Memory B cell (primary cell): Measurements from ENCODE around the gene CLTRN.
"Not testable (repeated sequence)": the region's sequence is repeated elsewhere in the genome, so short reads cannot be mapped to it uniquely, and the experiment has no call there.

ENCODE experiments used
- ATAC-seq: fragments of 150-1000 bp; cut with Tn5 transposase; 2 replicates; pipeline ENCODE4 v1.10.0; 2021; ENCODE audit warnings: low read depth, mild to moderate bottlenecking, moderate library complexity
- DNase-seq, 2 donors: peaks; one replicate each; pipeline ENCODE4 v3.0.0; 2022; ENCODE audit warnings: low spot score in 2 of 2
- H3K27ac Mint-ChIP-seq: one replicate; pipeline ENCODE4 v1.8.0; 2022; ENCODE audit warnings: mild to moderate bottlenecking, moderate library complexity, mixed read lengths
- H3K27me3 Mint-ChIP-seq: one replicate; pipeline ENCODE4 v1.8.0; 2022; ENCODE audit warnings: mixed read lengths
- H3K36me3 Mint-ChIP-seq: one replicate; pipeline ENCODE4 v1.8.0; 2022; ENCODE audit warnings: mild to moderate bottlenecking, mixed read lengths
- H3K4me1 Mint-ChIP-seq: one replicate; pipeline ENCODE4 v1.8.0; 2022; ENCODE audit warnings: mixed read lengths
- H3K4me3 Mint-ChIP-seq: one replicate; pipeline ENCODE4 v1.8.0; 2022; ENCODE audit warnings: mild to moderate bottlenecking, moderate library complexity, mixed read lengths
- H3K9me3 Mint-ChIP-seq: one replicate; pipeline ENCODE4 v1.8.0; 2022; ENCODE audit warnings: mixed read lengths

The CLTRN gene, protein sequence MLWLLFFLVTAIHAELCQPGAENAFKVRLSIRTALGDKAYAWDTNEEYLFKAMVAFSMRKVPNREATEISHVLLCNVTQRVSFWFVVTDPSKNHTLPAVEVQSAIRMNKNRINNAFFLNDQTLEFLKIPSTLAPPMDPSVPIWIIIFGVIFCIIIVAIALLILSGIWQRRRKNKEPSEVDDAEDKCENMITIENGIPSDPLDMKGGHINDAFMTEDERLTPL

DNA sequence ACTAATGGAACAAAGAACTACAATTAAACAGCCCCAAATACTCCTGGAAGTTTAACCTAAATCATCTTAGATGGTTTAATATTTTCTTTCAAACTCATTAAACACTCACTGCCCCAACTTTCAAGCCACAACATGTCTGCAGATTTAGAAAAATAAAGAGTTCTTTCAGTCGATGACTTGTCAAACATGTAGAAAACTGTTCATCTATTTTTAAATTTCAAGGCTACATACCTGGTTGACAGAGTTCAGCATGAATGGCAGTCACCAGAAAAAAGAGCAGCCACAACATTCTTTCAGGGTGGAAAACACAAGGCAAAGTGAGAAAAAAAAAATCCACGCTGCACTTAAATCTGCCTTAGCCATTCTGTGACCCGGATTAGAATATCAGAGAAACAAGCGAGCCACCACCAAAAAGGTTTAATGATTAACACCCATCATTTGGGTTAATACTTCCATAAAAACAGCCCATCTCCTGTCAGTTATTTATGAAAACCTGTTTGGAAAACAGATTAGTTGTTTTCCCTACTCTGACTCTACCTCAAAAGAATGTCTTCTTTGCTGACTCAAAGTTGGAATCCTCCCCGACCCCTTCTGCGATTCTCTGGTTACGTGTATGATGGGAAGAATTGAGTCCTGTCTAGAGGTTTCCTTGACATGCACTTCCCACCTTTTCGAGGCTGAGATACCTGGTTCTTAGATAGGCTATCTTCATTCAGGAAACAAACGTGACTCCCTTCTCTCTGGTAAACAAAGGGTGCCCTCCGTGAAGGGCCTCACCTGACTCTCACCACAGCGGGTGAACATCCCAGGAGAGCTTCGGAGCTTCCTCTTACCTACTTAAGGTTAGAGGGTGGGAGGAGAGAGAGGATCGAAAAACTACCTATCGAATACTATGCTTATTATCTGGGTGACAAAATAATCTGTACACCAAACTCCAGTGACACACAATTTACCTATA, at the start of gene CLTRN:
Gene CLTRN, minus strand, starts transcription at position 319 of the 958 bp plus-strand sequence. Its CDS starts 30 bp downstream, at position 289.
- Mint-ChIP-seq H3K9me3 (no peaks in the 10 kb centered on the region), H3K4me1 (no peaks in the 10 kb centered on the region), H3K27ac (no peak within 1 kb of the TSS), H3K36me3 (peaks cover under 1% of the 10 kb centered on the region), H3K4me3 (no peak within 1 kb of the TSS), H3K27me3 (peaks cover 12% of the 10 kb centered on the region)
- ATAC-seq: no peak
- DNase-seq: no peak

DNA sequence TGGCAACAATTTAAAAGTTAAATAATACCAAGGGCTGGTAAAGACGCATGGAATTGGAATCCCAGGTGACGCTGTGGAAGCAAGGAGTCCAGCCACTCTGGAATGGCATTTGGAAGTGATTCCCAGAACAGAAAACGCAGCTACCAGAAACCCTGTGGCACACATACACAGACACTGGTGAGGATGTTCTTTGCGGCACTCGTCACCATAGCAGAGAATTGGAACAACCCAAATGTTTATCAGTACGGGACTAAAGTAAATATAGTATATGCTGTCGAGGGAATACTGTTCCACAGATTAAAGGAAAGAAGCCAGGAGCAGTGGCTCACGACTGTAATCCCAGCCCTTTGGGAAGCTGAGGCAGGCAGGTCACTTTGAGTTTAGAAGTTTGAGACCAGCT, 39.7 kb upstream of the CLTRN start:
- not testable (repeated sequence) for ATAC-seq, H3K4me3 Mint-ChIP-seq, H3K27me3 Mint-ChIP-seq, H3K4me1 Mint-ChIP-seq, H3K36me3 Mint-ChIP-seq, H3K9me3 Mint-ChIP-seq, DNase-seq, H3K27ac Mint-ChIP-seq

DNA sequence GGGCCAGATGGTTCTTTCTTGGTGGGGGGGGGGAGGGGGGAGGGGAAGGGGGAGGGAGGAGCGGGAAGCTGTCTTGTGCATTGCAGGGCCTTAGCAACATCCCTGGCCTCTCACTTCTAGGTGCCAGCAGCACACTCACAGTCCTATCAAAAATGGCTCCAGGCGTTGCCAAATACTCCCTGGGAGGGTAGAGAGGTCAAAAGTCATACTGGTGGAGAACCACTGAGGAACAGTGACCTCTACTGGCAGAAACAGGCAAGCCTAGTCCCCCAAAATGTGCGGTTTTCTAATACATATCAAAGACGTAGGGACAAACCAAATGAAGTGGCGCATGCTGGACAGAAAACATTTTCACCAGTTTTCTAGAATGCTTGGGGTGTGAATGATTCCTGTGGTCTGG, 39.2 kb upstream of the CLTRN start:
- not testable (repeated sequence) for H3K9me3 Mint-ChIP-seq, H3K36me3 Mint-ChIP-seq

DNA sequence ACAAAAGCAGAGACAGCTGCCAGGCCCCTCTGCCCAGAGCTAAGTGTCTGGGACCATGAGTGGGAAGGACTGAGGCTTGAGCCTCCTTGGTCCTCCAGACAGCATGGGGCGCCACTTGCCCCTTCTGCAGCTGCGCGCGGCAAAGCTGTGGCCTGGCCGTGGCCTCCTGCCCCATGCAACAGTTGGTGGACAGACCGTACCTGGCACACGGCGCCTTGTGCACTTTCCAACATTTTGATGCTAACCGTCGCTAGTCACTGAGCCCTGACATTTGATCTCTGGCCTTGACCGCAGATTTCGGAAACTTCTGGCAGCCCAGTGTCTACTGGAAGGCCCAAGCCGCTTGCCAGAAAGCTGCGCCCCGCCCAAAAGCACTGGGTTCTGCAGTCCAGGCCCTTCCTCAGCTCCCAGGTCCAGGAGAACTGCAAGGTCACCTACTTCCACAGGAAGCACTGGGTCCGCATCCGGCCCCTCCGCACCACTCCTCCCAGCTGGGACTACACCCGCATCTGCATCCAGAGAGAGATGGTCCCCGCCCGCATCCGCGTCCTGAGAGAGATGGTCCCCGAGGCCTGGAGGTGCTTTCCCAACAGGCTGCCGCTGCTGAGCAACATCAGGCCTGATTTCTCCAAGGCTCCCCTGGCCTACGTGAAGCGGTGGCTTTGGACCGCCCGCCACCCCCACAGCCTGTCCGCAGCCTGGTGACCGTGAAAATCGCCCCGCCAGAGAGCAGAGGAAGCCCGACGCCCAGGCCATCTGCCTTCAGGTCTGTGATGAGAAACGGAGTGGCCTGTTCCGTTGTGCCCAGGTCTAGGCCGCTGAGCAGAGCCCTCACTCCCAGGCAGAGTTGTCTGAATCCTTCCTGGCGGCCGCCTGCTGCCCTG, 38.1 kb upstream of the CLTRN start:
- H3K36me3 Mint-ChIP-seq: no peaks in the 10 kb centered on the region
- no peaks in the 10 kb centered on the region for H3K27me3 Mint-ChIP-seq
- ATAC-seq (no peak), DNase-seq (no peak)
- no peaks in the 10 kb centered on the region for H3K4me1 Mint-ChIP-seq
- H3K4me3 Mint-ChIP-seq: no peak overlapping the region
- H3K27ac Mint-ChIP-seq: no peak overlapping the region
- H3K9me3 Mint-ChIP-seq: no peaks in the 10 kb centered on the region

More for the DNA sequence above, 39.2 kb upstream of the CLTRN start:
- not testable (repeated sequence) for H3K27ac Mint-ChIP-seq, H3K4me1 Mint-ChIP-seq, H3K4me3 Mint-ChIP-seq, H3K27me3 Mint-ChIP-seq, DNase-seq, ATAC-seq

DNA sequence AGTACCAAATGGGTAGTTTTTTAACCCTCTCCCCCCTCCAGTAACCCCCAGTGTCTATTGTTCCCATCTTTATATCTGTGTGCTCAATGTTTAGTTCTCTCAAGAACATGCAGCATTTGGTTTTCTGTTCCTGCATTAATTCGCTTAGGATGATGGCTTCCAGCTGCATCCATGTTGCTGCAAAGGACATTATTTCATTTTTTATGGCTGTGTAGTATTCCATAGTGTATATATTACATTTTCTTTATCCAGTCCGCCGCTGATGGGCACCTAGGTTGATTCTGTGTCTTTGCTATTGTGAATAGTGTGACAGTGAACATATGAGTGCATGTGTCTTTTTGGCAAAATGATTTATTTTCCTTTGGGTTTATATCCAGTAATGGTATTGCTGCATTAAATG, 31.9 kb upstream of the CLTRN start:
- Mint-ChIP-seq H3K36me3 (peaks cover 8% of the 10 kb centered on the region), H3K27ac (no peak overlapping the region), H3K4me3 (no peak overlapping the region), H3K4me1 (peaks cover 2% of the 10 kb centered on the region), H3K9me3 (no peaks in the 10 kb centered on the region), H3K27me3 (no peaks in the 10 kb centered on the region)
- no peak for ATAC-seq
- no peak for DNase-seq

DNA sequence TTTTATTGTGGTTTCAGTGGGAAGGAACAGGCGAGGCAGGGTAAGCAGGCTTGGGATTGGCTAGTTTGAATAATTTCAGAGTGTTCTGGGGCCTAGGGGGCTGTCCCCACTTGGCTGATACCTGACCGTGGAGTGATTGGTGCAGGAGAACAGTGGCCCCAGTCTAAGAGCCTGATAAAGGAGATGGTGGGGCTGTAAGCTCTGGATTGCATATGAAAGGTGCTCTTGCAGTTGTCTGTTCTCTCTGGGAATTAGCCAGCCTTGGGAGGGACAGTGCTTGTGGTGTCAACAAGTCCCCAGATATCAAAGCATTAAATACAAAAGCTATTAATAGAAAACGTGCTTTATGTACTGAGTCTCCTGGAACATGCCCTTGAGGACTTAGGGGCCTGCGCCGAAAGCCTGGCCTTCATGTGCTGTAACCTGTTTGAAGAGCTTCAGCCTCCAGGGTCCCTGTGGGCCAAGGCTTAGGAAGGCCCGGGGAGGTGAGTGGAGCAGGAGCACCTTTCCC, 30.4 kb upstream of the CLTRN start:
- H3K9me3 Mint-ChIP-seq: no peaks in the 10 kb centered on the region
- H3K36me3 Mint-ChIP-seq: peaks cover 17% of the 10 kb centered on the region
- ATAC-seq (no peak), DNase-seq (no peak)
- peak overlapping the region; percentile 25 for H3K27ac Mint-ChIP-seq
- no peaks in the 10 kb centered on the region for H3K27me3 Mint-ChIP-seq
- peaks cover 6% of the 10 kb centered on the region for H3K4me1 Mint-ChIP-seq
- no peak overlapping the region for H3K4me3 Mint-ChIP-seq

DNA sequence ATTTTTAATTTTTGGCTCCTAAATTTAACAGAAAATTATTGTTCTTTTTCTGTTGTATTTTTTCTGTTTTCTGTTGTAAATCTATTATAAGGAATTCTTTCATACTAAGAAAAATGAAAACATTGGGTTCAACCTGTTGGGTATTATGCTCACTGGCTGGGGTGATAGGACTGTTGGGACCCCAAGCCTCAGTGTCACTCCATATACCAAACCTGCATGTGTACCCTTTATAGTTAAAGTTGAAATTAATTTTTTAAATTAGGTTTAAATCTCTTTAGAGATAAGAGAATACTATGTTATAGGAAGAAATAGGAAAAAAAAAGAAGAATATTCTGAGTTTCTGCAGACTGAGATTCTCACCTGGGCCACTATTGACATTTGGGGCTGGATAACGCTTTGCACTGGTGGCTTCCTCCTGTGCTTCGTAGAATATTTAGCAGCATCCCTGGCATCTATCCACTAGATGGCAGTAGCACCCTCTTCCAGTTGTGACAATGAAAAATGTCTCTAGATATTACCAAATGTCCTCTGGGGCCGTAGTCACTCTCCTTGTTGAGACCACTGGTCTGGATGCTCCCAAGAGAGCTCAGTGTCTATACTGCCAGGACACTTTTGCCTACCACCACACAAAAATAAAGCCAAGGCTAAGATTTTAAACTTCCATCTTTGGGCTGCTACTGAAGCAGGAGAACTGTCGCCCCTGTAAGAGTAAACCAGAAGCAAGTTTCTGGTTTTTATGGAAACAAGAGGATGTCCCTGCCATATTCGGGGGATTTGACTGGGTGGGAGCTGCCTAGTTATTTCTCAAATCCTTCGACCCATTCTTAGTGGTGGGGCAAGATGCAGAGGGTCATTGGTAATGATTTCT, 22.4 kb upstream of the CLTRN start:
- Mint-ChIP-seq H3K27me3 (no peaks in the 10 kb centered on the region), H3K27ac (no peak overlapping the region), H3K4me1 (peaks cover 4% of the 10 kb centered on the region), H3K9me3 (no peaks in the 10 kb centered on the region), H3K4me3 (no peak overlapping the region), H3K36me3 (peaks cover 10% of the 10 kb centered on the region)
- ATAC-seq: peak; percentile 84
- DNase-seq: peak; percentile 51 to 64

DNA sequence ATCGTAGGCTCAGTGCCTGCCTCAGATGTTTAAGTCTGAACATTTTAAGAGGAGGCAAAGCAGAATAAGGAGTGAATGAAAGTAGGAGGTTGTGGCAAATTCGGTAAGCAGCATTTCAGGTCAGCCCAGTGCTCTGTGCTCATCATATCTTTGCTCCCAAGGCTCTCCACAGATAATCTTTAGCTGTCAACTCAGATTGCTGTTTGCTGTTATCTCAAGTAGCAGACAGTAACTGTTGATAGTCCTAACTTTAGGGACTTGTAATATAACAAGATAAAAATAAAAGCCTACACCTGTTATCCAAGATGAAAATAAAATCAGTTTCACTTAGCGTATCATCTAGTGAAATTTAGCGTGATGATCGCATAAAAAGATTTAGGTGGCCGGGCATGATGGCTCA, 18.6 kb upstream of the CLTRN start:
- H3K4me3 Mint-ChIP-seq: no peak overlapping the region
- H3K27me3 Mint-ChIP-seq: no peaks in the 10 kb centered on the region
- no peaks in the 10 kb centered on the region for H3K9me3 Mint-ChIP-seq
- DNase-seq (no peak), ATAC-seq (no peak)
- H3K36me3 Mint-ChIP-seq: no peaks in the 10 kb centered on the region
- no peak overlapping the region for H3K27ac Mint-ChIP-seq
- peaks cover 3% of the 10 kb centered on the region for H3K4me1 Mint-ChIP-seq

DNA sequence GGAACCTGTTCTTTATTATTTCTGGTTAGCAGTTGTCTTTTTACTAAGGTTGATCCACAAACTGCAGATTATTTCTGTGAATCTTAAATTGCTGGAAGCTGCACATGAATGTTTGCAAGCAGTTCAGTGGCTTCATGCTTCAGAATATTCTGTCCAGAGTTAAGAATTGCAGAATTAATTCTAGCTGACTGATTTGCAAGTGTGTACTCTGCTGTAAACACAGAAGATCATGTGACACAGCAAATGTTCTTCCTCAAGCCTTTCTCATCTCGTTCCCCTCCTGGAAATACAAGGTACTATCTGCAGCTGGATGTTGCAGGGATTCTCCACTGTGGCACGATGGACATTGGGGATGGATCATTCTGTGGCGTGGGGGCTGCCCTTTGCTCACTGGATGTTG, 16.8 kb upstream of the CLTRN start:
- no peaks in the 10 kb centered on the region for H3K27me3 Mint-ChIP-seq
- no peak overlapping the region for H3K4me3 Mint-ChIP-seq
- H3K4me1 Mint-ChIP-seq: peaks cover 4% of the 10 kb centered on the region
- ATAC-seq (no peak), DNase-seq (no peak)
- no peaks in the 10 kb centered on the region for H3K9me3 Mint-ChIP-seq
- H3K27ac Mint-ChIP-seq: no peak overlapping the region
- no peaks in the 10 kb centered on the region for H3K36me3 Mint-ChIP-seq

DNA sequence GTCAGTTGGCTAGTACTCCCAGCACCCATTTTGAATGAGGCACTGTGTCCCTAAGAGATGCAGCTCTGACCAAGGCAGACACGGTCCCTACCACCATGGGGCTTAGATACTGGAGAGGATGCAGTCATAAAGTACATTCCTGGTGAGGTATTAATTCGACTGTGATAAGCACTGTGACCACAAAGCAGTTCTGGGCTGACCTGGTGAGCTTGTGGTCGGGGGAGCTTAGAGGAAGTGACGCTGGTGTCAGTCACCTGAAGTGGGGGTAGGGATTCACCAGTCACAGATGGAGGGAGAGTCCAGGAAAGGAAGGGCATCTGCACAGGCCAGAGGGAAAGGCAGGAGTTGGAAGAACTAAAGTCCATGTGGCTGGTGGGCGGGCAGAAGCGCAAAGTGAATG, 15.8 kb upstream of the CLTRN start:
- Mint-ChIP-seq H3K4me3 (no peak overlapping the region), H3K27ac (no peak overlapping the region), H3K4me1 (peaks cover 6% of the 10 kb centered on the region), H3K27me3 (no peaks in the 10 kb centered on the region), H3K36me3 (no peaks in the 10 kb centered on the region), H3K9me3 (no peaks in the 10 kb centered on the region)
- no peak for ATAC-seq
- no peak for DNase-seq

DNA sequence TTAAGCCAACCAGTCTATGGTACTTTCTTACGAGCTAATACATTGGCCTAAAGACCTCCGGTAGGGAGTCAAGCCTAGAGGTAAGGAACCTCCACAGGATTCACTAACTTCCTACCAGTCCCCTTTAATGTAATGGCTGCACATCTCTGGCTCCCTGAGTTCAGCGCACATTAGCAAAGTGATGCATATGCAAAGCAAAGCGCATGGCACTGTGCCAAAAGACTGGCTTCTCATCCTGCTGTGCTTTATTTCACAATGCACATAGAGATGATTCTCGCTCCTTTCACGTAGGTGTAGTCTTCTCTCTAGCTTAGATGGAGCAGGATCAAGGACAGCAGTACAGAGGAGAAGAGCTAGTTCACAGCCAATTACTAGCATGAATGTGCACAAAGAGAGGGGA, 14.6 kb upstream of the CLTRN start:
- Mint-ChIP-seq H3K36me3 (no peaks in the 10 kb centered on the region), H3K27me3 (no peaks in the 10 kb centered on the region), H3K4me1 (peaks cover 6% of the 10 kb centered on the region), H3K4me3 (no peak overlapping the region), H3K27ac (no peak overlapping the region), H3K9me3 (no peaks in the 10 kb centered on the region)
- ATAC-seq: no peak
- DNase-seq: no peak

DNA sequence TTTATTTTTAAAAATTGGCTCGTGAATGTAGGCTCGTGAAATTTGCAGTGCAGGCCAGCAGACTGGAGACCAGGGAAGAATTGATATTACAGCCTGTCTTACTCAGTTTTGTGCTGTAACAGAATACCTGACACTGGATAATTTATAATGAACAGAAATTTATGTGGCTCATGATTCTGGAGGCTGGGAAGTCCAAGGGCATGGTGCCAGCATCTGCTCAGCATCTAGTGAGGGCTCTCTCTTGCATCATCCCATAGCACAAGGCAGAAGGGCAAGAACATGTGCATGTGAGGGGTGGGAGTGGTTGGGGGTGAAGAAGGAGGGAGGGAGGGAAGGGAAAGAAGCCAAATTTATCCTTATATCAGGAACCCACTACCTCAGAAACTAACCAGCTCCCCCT, 13.7 kb upstream of the CLTRN start:
- Mint-ChIP-seq H3K27me3 (no peaks in the 10 kb centered on the region), H3K27ac (no peak overlapping the region), H3K4me3 (no peak overlapping the region), H3K9me3 (no peaks in the 10 kb centered on the region), H3K36me3 (no peaks in the 10 kb centered on the region), H3K4me1 (peaks cover 10% of the 10 kb centered on the region)
- DNase-seq: no peak
- no peak for ATAC-seq

DNA sequence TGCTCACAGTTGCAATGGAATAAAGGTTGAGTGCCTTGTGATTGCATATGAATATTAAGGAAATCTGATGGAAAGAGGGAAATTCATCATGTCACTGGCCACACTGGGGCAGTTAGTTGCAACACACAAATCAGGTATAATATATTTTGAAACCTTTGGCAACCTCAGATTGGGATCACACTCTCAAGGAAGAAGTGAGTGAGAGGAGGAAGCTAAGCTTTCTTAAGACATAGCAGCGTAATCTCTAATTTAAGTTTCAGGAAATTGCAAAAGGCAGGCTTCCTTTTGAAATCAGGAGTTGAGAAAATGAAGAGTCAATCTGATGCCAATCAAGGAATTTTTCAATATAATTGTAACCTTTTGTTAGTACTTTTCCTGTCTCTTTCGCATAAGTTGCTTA, 12.3 kb upstream of the CLTRN start:
- no peaks in the 10 kb centered on the region for H3K36me3 Mint-ChIP-seq
- DNase-seq (no peak), ATAC-seq (no peak)
- H3K27ac Mint-ChIP-seq: no peak overlapping the region
- H3K4me1 Mint-ChIP-seq: peaks cover 10% of the 10 kb centered on the region
- no peaks in the 10 kb centered on the region for H3K27me3 Mint-ChIP-seq
- no peaks in the 10 kb centered on the region for H3K9me3 Mint-ChIP-seq
- H3K4me3 Mint-ChIP-seq: no peak overlapping the region
